Neural cell (in vitro differentiated cells): Measurements from ENCODE around the gene SLX4IP. TPM values are rescaled to one million over a fixed set of nuclear protein-coding genes. Genes with fewer than 3 reads are reported as not detected.

ENCODE experiments used
- H2AFZ ChIP-seq: fragments of 200-600, 300-800 bp; sonication (generic), shearing (Covaris generic); 2 replicates; pipeline ENCODE4 v1.6.0; 2014; ENCODE audit warnings: low read depth, mild to moderate bottlenecking, antibody characterized with exemption, low read length, moderate library complexity
- H3F3A ChIP-seq: fragments of 200-600 bp; shearing (Covaris generic); 2 replicates; pipeline ENCODE4 v1.6.1; 2016; ENCODE audit warnings: mild to moderate bottlenecking, moderate library complexity, mixed read lengths, antibody characterized with exemption, low read length; ENCODE audit not compliant: insufficient read depth, poor library complexity, severe bottlenecking
- H3K27ac ChIP-seq: fragments of 200-600, 300-800 bp; sonication (generic), shearing (Covaris generic); 2 replicates; pipeline ENCODE4 v1.5.1; 2014; ENCODE audit warnings: mild to moderate bottlenecking, low read length, moderate library complexity
- H3K27me3 ChIP-seq: fragments of 300-800, 200-600 bp; sonication (generic), shearing (Covaris generic); 2 replicates; pipeline ENCODE4 v1.6.0; 2014; ENCODE audit warnings: mild to moderate bottlenecking, low read depth, low read length, moderate library complexity; ENCODE audit not compliant: insufficient read depth
- H3K36me3 ChIP-seq: fragments of 300-800, 200-600 bp; sonication (generic), shearing (Covaris generic); 2 replicates; pipeline ENCODE4 v1.5.1; 2014; ENCODE audit warnings: mild to moderate bottlenecking, antibody characterized with exemption, low read length, moderate library complexity; ENCODE audit not compliant: insufficient read depth
- H3K4me2 ChIP-seq: fragments of 300-800, 200-600 bp; sonication (generic), shearing (Covaris generic); 2 replicates; pipeline ENCODE4 v1.6.0; 2014; ENCODE audit warnings: mild to moderate bottlenecking, low read length
- H3K4me3 ChIP-seq: fragments of 300-800, 200-600 bp; sonication (generic), shearing (Covaris generic); 2 replicates; pipeline ENCODE4 v1.5.1; 2014; ENCODE audit warnings: mild to moderate bottlenecking, low read length, moderate library complexity
- H3K79me2 ChIP-seq: fragments of 200-600 bp; shearing (Covaris generic); replicated peaks from 2 replicates; pipeline ENCODE4 v1.6.0; 2014; ENCODE audit warnings: mild to moderate bottlenecking, low read length, moderate library complexity; ENCODE audit not compliant: insufficient read depth
- H3K9ac ChIP-seq: fragments of 300-800, 200-600 bp; sonication (generic), shearing (Covaris generic); 2 replicates; pipeline ENCODE4 v1.6.1; 2016; ENCODE audit warnings: mild to moderate bottlenecking, low read length, mixed read lengths
- H3K9me2 ChIP-seq: fragments of 200-600 bp; shearing (Covaris generic); 2 replicates; pipeline ENCODE4 v1.6.1; 2016; ENCODE audit warnings: mild to moderate bottlenecking, low read length, mixed read lengths; ENCODE audit not compliant: insufficient read depth
- H3K9me3 ChIP-seq: fragments of 200-600, 300-800 bp; sonication (generic), shearing (Covaris generic); 2 replicates; pipeline ENCODE4 v1.6.1; 2016; ENCODE audit warnings: mild to moderate bottlenecking, mixed run types, low read length, moderate library complexity, mixed read lengths
- H4K20me1 ChIP-seq: fragments of 200-600 bp; shearing (Covaris generic); 2 replicates; pipeline ENCODE4 v1.6.1; 2016; ENCODE audit warnings: mild to moderate bottlenecking, mixed run types; ENCODE audit not compliant: insufficient read depth
- EP300 ChIP-seq: fragments of 450-650 bp; conservative IDR thresholded peaks from 2 replicates; pipeline ENCODE4 v1.6.1; 2014; ENCODE audit warnings: antibody characterized with exemption, mild to moderate bottlenecking, moderate library complexity; ENCODE audit not compliant: poor library complexity, severe bottlenecking
- EZH2 ChIP-seq: fragments of 200-600, 300-800 bp; shearing (Covaris generic), sonication (generic); IDR thresholded peaks from 2 replicates; pipeline ENCODE4 v1.6.1; 2014; ENCODE audit warnings: antibody characterized with exemption, low read length, borderline replicate concordance, mild to moderate bottlenecking; ENCODE audit not compliant: insufficient read depth, poor library complexity, severe bottlenecking
- MXI1 ChIP-seq: fragments of 450-650 bp; conservative IDR thresholded peaks from 2 replicates; pipeline ENCODE4 v1.6.1; 2014; ENCODE audit warnings: antibody characterized with exemption, mild to moderate bottlenecking; ENCODE audit not compliant: poor library complexity, severe bottlenecking
- POLR2AphosphoS5 ChIP-seq: IDR thresholded peaks from 2 replicates; pipeline ENCODE4 v1.6.1; 2012
- RAD21 ChIP-seq: fragments of 450-650 bp; conservative IDR thresholded peaks from 2 replicates; pipeline ENCODE4 v1.6.1; 2014; ENCODE audit warnings: antibody characterized with exemption, mild to moderate bottlenecking, moderate library complexity
- SMC3 ChIP-seq: fragments of 450-650 bp; conservative IDR thresholded peaks from 2 replicates; pipeline ENCODE4 v1.6.1; 2014; ENCODE audit warnings: antibody characterized with exemption, mild to moderate bottlenecking, moderate library complexity; ENCODE audit not compliant: poor library complexity
- TAF1 ChIP-seq: IDR thresholded peaks from 2 replicates; pipeline ENCODE4 v1.6.1; 2012; ENCODE audit warnings: low read depth
- polyA plus RNA-seq: library from polyadenylated mRNA; depleted of rRNA; stranded (reverse); fragments of >200 nt; gene quantifications from 2 replicates; pipeline ENCODE4 v1.2.3, GENCODE V29; 2014
- TF ChIP-seq, protein P1 (sequence below): IDR thresholded peaks from 2 replicates; pipeline ENCODE4 v1.6.1; 2012; ENCODE audit warnings: borderline replicate concordance
- TF ChIP-seq, protein P2 (sequence below): fragments of 450-650 bp; IDR thresholded peaks from 2 replicates; pipeline ENCODE4 v1.5.1; 2014; ENCODE audit warnings: antibody characterized with exemption, mild to moderate bottlenecking, moderate library complexity; ENCODE audit not compliant: poor library complexity, severe bottlenecking

SLX4IP gene
- polyA plus RNA-seq, 1 donor from 2014 or later: 6.4 TPM

DNA sequence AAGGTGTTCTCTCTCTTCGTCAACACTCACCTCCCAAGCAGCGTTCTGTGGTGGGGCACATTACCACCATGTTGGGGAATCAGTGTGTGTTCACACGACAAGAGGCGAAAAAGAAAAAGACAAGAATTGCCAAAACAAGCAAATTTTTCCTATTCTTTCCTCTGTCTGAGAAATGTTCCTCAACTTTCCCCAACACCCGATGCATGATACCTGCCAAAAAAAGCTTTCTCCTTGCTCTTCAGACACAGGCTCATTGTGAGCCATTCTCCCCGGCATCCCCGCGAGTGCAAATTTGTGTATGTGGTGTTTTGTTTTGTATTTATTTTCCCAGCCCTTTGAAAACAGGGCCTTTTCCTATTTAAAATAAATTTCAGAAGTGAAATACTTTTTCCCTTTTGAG is 137.7 kb downstream of the SLX4IP start:
- H3F3A ChIP-seq: no peaks in the 10 kb centered on the region

DNA sequence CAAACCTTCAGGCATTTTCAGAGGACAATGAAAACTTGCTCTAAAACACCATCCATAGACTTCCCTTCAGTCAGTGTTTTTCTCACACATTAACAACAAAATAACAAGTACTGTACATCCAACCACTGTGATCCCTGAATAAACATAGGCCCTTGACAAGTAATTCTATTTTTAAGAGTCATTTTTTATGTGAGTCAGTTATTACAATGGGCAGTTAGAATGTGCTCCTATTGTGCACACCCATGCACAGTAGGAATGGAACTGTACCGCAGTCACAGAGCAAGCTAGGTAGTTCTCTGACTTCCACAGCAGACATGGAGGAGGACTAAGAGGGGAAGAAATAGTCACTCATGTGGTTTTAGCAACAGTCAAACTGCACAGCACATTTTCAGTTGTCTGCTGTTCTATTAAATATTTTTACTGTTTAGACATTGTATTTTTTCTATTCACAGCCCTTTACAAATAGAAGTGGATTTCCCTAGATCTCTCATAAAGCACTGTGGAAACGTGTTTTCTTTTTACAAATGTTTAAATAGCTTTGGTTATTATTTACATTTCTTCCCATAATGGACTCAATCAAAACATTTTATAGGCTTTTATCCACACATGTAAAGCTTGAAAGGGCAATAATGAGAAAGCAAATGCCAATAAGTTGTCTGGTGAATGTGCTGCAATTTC is 138.3 kb downstream of the SLX4IP start:
- Histone ChIP-seq H3K27ac (no peak overlapping the region), H3K9ac (no peak overlapping the region), H4K20me1 (no peaks in the 10 kb centered on the region), H3K4me2 (no peak overlapping the region), H3K9me3 (no peaks in the 10 kb centered on the region), H3K36me3 (no peaks in the 10 kb centered on the region), H3K27me3 (no peaks in the 10 kb centered on the region), H3K79me2 (no peaks in the 10 kb centered on the region), H2AFZ (no peak overlapping the region), H3F3A (no peaks in the 10 kb centered on the region), H3K4me3 (no peak overlapping the region), H3K9me2 (no peaks in the 10 kb centered on the region)
- TF ChIP-seq POLR2AphosphoS5: no peak
- TF ChIP-seq, protein P1, sequence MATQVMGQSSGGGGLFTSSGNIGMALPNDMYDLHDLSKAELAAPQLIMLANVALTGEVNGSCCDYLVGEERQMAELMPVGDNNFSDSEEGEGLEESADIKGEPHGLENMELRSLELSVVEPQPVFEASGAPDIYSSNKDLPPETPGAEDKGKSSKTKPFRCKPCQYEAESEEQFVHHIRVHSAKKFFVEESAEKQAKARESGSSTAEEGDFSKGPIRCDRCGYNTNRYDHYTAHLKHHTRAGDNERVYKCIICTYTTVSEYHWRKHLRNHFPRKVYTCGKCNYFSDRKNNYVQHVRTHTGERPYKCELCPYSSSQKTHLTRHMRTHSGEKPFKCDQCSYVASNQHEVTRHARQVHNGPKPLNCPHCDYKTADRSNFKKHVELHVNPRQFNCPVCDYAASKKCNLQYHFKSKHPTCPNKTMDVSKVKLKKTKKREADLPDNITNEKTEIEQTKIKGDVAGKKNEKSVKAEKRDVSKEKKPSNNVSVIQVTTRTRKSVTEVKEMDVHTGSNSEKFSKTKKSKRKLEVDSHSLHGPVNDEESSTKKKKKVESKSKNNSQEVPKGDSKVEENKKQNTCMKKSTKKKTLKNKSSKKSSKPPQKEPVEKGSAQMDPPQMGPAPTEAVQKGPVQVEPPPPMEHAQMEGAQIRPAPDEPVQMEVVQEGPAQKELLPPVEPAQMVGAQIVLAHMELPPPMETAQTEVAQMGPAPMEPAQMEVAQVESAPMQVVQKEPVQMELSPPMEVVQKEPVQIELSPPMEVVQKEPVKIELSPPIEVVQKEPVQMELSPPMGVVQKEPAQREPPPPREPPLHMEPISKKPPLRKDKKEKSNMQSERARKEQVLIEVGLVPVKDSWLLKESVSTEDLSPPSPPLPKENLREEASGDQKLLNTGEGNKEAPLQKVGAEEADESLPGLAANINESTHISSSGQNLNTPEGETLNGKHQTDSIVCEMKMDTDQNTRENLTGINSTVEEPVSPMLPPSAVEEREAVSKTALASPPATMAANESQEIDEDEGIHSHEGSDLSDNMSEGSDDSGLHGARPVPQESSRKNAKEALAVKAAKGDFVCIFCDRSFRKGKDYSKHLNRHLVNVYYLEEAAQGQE: no peak
- TF ChIP-seq MXI1: no peak
- TF ChIP-seq EP300: no peak
- no peak for TF ChIP-seq EZH2
- TF ChIP-seq SMC3: no peak
- TF ChIP-seq RAD21: no peak
- TF ChIP-seq, protein P2, sequence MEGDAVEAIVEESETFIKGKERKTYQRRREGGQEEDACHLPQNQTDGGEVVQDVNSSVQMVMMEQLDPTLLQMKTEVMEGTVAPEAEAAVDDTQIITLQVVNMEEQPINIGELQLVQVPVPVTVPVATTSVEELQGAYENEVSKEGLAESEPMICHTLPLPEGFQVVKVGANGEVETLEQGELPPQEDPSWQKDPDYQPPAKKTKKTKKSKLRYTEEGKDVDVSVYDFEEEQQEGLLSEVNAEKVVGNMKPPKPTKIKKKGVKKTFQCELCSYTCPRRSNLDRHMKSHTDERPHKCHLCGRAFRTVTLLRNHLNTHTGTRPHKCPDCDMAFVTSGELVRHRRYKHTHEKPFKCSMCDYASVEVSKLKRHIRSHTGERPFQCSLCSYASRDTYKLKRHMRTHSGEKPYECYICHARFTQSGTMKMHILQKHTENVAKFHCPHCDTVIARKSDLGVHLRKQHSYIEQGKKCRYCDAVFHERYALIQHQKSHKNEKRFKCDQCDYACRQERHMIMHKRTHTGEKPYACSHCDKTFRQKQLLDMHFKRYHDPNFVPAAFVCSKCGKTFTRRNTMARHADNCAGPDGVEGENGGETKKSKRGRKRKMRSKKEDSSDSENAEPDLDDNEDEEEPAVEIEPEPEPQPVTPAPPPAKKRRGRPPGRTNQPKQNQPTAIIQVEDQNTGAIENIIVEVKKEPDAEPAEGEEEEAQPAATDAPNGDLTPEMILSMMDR: no peak
- no peak for TF ChIP-seq TAF1

More for the DNA sequence above, 137.7 kb downstream of the SLX4IP start:
- Histone ChIP-seq H3K27me3 (no peaks in the 10 kb centered on the region), H4K20me1 (no peaks in the 10 kb centered on the region), H3K36me3 (no peaks in the 10 kb centered on the region), H3K9me2 (no peaks in the 10 kb centered on the region), H3K9me3 (no peaks in the 10 kb centered on the region), H3K9ac (no peak overlapping the region), H3K4me3 (no peak overlapping the region), H3K79me2 (no peaks in the 10 kb centered on the region), H3K4me2 (no peak overlapping the region), H2AFZ (no peak overlapping the region), H3K27ac (no peak overlapping the region)
- TF ChIP-seq POLR2AphosphoS5 (no peak), SMC3 (no peak), EZH2 (no peak), EP300 (no peak), RAD21 (no peak), MXI1 (no peak)
- TF ChIP-seq, protein P1: no peak
